DMS79 treated with DMSO at 0.1 percent for 48 hours (cell line): Measurements from ENCODE around the gene PNPLA8.
A peak's percentile ranks its signal among the peaks of the same experiment; 100 is the strongest.
"Not testable (repeated sequence)": the region's sequence is repeated elsewhere in the genome, so short reads cannot be mapped to it uniquely, and the experiment has no call there.

Experiments used
- DNase-seq: peaks from one replicate; lab custom pipeline; 2025; lab: John Stamatoyannopoulos, UW

PNPLA8 gene

DNA sequence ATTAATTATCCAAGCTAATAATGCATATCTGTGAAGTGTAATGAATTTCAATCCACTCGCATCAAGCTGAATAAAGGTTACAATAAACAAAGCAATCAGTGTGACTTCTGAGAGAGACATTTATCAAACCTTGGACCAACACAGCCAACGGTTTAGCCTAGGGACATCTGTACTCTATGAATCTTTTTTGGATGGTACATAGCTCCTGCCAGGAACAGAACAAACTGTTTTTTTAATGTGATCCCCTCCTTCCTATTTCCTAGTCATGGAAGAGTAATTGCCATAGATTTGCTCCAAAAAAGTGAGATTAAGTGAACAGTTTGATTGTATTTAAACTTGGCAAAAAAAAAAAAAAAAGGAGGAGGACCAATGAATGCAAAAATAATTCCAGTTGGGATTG, 58.5 kb downstream of the PNPLA8 start:
- DNase-seq: no peak

DNA sequence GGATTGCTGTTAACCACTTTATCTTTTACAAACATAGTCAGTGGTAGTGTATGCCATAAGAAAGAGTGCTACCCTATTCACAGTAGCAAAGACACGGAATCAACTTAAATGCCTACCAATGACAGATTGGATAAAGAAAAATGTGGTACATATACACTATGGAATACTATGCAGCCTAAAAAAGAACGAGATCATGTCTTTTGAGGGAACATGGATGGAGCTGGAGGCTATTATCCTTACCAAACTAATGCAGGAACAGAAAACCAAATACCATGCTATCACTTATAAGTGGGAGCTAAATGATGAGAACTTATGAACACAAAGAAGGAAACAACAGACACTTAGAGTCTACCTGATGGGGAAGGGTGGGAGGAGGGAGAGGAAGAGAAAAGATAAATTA, 59.6 kb downstream of the PNPLA8 start:
- not testable (repeated sequence) for DNase-seq

DNA sequence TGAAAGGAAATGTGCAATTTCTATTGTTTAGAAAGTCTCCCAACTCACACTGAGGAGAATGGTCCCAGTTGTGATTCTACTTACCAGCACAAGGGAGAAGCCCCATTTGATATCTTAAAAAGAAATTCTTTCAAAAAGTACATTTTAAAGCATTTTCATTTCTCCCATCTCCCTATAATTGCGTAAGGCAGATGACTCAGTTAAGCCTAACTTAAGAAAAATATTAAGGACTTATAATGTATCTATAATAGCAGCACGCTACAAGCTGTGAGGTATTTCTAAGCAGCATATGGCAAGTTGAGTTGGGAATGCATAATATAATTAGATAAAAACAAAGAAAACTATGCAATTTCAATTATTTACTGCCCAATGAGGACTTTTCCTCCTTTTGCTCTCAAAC, 61.2 kb downstream of the PNPLA8 start:
- no peak for DNase-seq

DNA sequence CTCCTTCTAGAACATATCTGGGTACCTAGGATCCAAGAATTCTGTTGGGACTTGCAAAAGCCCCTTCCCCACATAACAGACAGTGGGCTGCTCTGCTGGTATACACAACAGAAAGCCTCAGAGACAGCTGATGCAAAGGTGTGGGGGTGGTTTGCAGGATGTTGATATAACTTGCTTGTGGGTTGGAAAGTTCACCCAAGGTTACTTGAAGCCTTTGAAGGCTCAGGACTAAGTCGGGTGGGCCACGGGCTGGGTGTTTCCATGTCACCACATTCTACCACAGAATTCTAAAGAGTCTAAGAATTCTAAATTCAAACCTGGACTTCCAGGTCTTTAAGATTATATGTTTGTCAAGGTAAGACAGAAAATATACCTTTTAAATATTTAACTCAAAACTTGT, 62.3 kb downstream of the PNPLA8 start:
- DNase-seq: no peak

DNA sequence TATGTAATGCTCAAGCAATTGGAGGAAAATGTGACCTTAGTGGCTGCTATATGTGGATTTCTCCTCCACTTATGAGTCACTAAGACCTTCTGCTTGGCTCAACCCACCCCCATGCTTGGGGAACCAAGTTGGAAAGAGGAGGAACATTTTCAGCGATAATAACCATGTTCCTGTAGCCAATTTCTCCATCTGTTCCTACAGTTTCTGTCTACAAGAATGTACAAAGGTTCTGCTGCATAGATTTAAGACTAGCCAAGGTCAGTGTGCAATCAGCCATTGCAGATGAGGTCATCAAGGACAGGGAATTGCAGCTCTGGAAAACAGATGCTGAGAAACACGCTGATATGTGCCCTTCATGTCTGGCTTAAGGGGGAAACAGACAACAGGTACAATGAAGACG, 64.1 kb downstream of the PNPLA8 start:
- no peak for DNase-seq

DNA sequence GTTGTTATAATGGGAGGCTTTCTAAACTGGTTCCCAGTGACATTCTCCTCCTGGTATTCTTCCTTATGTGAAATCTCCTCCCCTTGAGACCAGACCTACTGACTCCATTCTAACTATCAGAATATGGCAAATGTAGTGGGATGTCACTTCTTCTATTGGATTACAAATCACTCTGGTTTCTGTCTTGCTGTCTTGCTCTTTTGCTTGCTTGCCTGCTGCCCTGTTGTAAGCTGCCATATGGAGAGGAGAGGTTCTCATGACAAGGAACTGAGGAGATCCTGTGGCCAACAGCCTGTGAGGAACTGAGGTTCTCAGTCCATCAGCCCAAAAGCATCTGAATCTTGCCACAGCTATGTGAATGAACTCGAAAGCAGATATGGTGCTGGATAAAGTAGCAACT, 65.0 kb downstream of the PNPLA8 start:
- no peak for DNase-seq

DNA sequence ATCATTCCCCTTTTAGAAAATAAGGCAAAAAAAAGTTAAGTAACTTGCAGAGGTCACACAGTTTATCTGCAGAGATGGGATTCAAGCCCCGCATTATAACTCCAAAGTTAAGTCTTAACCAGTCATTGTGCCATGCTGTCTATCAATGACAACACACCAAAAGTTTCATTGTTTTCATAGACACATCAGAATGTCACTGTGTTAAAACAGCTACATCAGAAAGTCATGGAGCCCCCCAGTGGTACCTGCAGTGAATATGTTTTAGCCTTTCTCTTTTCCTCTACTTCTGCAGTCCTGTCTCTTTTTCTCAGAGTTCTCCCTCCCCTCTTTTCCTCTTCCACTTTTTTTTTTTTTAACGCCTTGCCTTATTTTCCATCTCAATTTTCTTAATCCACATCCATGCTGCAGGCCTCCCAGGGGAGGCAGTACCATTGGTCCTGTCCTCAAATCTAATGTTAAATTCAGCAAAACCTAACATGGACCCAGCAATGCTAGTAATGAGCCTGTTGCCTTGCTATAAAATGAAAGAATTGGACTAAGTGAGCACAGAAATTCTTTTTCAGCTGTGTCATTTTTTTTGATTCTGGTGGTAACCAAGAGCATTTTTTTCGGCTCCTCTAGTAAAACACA, 65.9 kb downstream of the PNPLA8 start:
- DNase-seq: peak; percentile 58

DNA sequence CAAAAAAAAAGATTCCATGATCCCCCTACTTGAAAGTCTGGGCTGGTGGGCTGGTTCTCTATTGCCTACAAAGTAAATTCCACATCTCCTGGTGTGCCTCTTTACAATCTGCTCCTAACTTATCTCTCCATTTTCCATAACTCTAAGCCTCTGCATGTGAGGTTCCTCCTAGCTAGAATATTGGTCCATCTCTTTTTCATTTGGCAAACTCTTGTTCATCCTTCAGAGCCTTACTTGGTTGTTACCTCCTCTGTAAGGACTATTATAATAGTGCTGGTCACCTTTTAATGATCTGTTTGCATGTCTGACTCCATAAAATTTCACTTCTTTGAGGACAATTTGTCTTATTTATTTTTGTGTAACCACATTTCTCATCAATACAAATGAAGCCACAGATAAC, 68.1 kb downstream of the PNPLA8 start:
- no peak for DNase-seq

DNA sequence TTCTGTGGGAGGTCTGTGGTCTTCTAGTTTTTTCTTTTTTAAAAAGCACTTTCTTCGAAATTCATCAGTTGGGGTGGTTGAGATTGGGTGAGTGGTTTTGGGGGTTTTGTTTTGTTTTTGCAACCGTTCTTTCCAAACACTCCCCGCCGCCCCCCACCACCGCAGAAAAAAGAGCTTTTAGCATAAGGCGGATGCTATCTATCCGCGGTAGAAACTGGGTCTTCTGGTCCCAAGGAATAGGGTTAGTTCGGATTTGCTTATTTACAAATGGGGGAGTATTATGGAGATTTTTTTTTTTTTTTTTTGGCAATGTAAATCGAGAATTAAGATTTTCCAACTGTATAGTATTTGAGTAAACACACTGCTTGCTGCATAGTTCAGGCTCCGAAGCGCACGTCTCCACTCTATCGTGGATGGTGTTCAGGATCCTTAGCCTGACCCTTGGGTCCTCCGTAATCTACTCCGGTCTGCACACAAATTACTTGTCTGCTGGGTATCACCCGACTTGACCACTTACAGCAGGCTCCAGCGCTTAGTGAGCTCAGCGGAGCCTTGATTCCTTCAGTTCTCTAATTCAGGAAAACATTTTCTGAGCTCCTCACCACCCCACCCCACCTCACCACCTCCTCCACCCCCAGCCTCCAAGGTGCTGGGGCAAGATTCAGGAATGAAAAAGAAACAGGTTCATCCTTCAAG, 68.9 kb downstream of the PNPLA8 start:
- DNase-seq: no peak

DNA sequence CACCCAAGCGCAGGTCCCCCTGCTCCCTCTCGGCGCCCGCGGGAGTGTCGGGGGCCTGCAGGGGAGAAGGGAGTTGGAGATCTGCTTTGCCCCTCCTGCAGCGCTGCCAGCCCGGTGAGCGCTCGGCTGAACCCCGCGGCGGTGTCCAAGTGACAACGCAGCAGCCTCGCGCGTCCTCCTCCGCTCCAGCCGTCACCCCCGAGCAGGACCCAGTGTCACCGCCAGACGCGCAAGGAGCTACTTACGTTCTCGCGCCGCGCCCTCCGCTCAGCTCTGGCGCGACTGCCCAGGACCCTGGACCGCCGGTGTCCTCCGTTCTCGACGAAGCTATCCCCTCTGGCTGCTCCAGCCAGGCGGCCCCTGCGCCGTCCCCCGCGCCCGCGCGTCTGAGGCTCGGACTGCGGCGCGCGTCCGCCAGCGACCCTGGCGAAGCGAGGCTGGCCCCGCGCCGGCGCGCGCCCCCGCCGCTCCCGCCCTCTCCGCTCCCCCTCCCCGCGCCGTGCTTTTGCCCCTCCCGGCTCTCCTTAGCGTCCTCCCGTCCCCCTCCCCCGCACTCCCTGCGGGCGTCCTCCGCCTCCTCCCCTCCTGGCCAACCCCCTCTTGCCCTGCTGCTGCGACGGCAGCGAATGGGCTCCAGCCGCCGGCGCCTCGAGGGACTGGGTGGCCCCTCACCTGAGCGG, 69.8 kb downstream of the PNPLA8 start, which contains the start of gene NRCAM:
NRCAM (minus strand) TSS at position 439 of the 680 bp plus-strand sequence. CDS start 216,372 bp downstream, outside the sequence.
- peak; percentile 85 for DNase-seq

DNA sequence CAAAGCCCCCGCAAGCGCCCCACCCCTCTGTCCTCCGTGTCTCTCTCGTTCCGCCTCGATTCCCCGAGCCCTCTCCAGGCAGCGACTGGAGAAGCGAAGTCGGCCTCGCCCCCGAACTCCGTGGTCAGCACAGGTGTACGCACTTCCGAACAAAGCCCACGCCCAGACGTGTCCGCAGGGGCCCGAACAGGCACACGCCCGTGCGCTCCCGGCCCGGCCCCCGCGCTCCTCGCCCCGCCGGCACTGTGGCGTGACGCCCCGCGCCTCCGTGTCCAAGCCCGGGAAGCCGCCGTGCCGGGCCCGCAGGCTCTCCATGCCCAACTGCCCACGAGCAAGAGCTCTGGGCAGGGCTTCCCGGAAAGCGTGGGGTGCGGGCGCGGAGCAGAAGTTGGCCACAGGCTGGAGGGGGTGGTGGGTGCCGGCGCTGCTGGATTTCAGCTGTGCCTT, 70.4 kb downstream of the PNPLA8 start:
- DNase-seq: no peak

DNA sequence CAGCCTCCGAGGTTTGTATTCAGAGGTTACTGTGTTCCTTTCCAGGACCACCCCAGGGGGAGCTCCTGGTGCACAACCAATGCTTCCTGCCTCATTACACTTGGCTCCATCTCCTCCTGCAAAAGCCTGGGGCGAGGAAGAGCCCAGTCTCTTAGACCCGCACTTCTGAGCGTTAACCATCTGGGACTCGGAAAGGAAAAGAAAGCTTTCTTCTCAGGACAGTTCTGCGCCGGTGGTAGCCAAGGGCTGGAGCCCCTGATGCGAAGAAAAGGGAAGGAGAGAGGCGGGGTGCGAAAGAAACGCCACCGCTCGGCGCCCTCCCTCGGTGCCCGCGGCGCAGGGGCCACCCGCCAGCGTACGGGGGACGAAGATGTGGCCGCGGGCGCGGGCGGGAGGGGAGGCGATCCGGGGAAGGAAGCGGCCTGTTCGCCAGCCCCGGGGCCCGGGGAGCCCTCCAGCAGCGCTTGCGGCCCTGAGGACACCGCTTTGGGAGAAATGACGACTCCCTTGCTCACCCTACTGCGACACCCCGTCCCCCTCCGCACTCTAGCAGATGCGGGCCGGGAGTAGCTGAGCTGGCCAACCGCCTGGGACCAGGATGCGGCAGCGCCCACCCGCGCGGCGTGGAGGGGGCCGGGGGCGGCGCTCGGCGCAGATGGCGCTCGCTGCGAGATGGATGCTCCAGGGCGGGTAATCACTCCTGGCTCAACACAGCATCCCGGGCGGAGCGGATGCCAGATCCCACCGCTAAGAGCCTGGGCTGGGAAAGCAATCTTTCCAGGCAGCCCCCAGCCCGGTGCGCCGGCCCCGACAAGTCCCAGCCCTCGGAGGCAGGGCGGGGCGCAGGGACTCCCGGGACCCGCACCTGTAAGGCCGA, 71.0 kb downstream of the PNPLA8 start:
- peak; percentile 68 for DNase-seq

DNA sequence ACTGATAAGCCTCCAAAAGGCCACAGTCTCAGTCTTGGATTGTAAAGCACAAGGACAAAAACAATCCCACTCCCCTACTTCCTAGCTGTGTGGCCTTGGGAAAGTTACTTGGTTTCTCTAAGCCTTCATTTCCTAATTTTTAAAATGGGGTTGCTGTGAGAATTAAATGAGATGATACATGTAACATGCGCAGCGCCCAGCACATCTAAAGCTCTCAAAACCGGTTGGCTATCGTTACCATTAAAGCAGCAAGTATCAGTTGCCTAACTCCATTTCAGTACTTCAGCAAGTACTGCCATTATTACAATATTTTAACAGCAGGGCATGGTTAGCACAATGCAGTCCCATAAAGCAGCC, 71.6 kb downstream of the PNPLA8 start:
- no peak for DNase-seq

DNA sequence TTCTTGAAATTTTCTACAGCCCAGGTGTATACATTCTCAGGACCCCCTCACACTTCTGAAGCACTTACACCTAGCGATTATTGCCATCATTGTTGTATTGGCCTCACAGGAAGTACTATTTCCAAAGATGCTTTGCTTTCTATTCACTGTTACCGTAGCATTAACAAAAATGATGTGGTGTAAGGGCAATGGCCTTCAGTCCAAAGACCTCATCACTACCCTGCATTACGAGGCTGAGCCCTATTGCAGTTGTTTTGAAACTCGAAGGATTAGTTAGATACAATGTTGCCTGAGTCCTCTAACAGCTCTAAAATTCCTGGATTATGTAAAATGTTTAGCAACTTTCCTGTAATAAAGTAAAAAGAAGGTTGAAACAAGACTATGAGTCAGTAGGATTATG, 72.6 kb downstream of the PNPLA8 start:
- no peak for DNase-seq

DNA sequence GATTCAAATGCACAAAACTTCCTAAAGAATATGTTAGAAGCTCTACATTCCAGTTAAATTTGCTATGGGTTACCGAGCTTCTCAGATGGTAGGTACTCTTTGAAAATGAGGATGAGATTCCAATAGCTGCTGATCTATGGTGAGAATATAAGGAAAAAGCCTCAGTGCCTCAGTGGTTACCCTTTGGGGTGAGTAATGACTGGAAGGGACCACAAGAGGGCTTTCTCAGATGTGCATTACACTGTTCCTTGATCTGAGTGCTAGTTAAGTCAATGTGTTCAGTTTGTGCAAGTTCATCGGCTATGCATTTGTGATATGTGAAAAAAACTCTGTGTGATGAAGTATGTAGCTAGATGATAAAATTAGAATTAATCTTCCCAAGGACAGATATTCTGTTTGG, 73.2 kb downstream of the PNPLA8 start:
- no peak for DNase-seq

DNA sequence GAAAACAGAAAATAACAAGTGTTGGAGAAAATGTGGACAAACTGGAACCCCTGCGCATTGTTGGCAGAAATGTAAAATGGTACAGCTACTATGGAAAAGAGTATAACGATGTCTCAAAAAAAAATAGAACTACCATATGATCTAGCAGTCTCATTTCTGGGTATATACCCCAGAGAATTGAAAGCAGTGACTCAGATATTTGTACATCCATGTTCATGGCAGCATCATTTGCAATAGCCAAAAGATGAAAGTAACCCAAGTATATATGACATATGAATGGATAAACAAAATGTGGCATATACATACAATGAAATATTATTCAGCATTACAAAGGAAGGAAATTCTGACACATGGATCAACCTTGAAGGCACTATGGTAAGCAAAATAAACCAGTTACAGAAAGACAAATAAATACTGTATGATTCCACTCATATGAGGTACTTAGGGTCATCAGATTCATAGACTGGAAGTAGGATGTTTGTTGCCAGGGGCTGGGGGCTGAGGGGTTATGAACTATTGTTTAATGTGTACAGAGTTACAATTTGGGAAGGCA, 74.6 kb downstream of the PNPLA8 start:
- DNase-seq: no peak

DNA sequence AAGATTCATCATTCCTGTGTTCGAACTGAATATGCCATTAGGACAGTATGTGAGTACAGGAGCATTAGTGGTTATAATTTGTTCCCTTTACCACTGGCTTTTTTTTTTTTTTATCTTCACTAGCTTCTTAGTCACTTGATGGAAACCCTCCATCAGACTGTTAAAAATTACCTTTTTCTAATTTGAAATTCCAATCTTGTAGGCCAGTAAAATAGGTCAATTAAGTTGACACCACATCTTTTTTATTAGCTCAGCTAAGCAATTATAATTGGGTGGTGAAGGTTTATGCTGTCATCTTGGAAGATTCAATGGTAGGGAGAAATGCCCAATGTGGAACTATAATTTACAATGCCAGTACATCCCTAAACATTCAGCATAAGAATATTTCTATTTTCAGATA, 75.8 kb downstream of the PNPLA8 start:
- DNase-seq: no peak

DNA sequence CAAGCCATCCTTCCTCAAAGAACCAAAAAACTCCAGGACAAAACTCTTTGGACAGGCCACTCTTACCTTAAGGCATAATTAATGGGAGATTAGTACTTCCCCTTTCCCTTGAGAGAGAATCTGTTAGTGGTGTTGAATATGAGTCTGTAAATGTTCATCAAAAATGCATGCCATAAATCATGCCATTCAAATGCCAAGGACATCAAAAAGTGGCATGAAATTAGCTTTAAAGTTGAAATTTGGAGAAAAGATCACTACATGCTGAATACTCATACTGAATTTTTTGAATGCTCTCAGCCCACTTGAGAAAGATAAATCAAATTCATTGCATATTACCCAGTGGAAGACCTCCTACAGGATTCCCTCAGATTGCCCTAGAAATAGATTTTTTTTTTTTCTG, 76.4 kb downstream of the PNPLA8 start:
- DNase-seq: no peak

DNA sequence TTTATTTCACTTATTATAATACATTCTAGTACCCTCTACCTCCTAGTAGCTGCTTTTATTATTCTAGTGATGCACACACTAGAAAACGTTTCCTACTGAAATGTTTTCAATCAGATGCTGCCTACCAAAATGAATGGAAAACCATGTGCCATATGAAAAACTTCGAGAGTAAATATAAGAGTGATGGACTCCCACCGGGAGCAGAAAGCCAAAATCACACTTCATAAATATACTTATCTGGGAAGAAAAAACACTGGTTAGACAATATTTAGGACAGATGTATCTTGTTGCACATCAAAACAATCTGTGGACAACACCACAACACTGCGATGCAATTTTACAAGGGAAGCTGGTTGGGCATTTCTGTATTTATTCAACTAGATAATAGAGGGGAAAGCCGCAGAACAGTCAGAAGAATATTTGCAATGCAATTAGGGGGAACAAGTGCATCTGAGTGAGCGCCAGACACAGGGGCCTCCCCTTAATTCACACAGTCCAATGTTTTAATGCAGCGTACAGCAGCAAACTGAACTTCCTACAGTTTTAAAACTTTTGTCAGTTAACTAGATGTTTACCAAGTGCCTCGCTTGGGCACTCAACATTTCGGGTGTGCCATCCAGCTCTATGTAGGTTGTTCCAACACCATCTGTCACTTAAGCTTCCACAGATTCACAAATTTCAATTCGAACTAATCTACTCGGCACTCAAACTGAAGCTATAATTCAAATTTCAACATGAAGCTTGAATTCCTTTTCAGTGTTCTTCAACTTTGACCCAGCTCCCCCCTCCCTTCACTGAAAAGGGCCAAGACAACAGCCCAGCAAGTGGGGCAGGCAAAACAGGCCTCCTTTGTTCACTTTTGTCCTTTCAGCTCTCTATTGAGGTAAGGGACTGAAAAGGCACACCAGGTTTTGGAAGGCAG, 77.1 kb downstream of the PNPLA8 start:
- DNase-seq: peak; percentile 81

DNA sequence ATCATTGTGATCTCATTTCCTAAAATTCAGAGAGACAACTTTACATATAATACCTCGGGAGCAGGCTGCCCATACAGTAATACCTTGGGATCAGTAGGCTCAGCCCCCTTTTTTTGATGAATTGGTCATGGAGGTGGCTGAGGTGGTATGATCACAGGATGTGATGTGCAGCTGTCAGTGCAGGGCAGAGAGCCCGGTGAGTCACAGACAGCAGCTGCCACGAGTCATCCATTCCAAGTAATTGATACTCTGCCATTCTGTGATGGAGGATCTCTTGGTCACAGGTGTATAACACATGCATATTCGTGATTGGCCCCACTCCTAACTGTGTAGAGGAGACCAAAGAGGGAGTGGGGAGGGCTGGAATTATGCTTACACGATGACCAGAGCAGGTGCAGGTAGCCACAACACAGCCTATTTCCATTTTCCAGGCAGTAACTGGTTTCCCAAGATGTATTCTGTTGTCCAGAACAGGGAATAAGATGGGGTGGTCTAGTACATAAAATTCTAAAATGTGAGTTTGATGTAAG, 83.8 kb downstream of the PNPLA8 start:
- peak; percentile 36 for DNase-seq
